Urothelium cell line (cell line): ENCODE measurements around the gene WDR37.
"Not testable (repeated sequence)": the region's sequence is repeated elsewhere in the genome, so short reads cannot be mapped to it uniquely, and the experiment has no call there.

Source experiments
- DNase-seq: peaks from one replicate; pipeline ENCODE4 v3.0.0; 2011; ENCODE audit warnings: low spot score, mixed read lengths
- FAIRE-seq: peaks from 2 replicates; lab custom pipeline; 2011; peaks lifted over from hg19 to GRCh38; lab: Jason Lieb, UNC

Gene WDR37

DNA sequence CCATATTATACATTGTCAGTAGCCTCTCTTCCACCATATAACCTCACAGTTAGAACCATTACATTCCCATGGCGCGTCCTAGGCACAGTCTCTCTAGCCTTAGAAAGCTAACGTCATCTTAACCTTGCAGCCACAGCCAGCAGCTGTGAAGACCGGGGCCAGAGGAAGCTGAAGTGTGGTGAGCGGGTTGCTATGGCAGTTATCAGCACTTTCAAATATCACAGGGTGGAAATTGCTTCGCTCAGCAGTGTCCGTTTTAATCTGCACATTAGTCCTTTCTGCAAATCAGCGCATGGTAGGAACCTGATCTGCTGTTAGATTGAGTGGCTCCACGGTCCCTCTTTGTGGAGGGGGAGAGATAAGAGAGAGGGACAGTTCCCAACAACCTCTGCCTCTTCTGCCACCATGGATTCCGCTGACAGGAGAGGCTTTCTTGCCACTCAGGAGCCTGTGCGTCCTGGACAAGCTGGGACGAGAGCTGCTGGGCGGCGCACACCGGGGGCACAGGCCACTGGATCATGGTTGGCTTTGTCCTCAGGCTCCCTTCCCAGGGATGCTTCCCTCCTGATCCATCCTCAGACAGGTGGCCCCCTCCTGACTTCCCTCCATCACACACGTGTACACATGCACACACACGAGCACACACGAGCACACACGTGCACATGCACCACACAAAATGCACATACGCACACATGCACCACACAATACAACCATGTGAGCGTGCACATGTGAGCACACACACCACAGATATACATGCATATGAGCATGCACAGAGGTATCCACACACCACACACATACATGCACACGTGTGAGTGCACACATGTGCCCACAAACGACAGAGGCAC lies 93.8 kb downstream of the WDR37 start:
- no peak for FAIRE-seq

DNA sequence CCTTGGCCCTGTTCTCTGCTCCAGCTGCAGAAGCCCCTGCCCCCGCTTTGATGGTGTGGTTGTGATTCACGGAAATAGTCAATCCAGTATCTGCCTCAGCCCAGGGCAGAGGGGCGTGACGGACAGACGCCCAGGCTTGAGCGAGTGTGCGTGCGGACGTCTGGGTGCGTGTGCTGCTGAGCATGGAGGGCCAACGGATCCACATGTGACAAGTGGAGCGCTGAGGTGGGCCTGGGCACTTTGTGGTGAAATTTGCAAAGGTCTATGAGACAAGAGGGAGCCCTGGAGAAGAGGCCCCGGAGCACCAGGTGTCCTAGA lies 94.4 kb downstream of the WDR37 start:
- FAIRE-seq = no peak

More for the DNA sequence above, 93.8 kb downstream of the WDR37 start:
- DNase-seq = no peak

DNA sequence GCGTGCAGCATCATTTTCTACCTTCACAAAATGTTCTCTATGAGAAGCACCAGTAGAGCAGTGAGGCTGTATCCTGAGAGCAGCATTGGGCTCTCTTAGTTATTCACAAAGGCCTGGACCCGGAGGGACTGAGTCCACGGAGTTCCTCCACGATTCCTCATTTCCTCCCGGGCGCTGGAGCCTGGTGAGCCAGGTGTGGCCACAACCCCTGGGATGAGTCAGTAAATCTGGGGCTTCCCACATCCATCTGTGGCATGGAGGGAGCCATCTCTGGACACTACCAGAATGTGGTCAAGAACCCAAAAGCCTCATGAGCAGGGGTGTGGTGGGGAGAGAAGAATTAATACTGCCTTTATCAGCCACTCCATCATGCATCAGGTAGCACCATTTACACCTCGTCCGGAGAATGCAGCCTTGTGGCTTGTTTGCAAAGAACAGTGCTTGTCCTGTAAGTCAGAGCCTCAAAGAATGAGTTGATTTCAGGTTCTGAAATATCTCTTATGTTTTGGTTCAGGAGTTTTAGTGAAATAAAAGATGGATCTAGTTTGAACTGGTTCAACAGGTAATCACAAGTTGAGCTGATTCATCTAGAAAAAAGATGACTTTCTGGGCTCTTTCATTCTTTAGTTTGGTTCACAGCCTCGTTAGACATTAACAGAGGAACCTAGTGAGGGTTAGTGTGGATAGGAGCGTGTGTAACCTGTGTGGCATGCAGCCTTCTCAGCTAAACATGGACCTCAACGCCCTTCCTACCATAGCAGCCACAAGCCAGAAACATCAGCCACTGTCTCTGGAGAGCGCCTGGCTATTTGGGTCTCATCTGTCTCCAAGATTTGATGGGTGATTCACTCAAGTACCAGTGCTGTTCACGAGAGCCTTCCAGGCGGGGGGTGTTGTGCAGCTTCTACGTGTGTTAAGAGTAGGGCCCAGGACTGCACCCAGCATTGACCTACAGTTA lies 95.2 kb downstream of the WDR37 start:
- no peak for DNase-seq
- FAIRE-seq = no peak

More for the DNA sequence above, 94.4 kb downstream of the WDR37 start:
- DNase-seq = no peak

DNA sequence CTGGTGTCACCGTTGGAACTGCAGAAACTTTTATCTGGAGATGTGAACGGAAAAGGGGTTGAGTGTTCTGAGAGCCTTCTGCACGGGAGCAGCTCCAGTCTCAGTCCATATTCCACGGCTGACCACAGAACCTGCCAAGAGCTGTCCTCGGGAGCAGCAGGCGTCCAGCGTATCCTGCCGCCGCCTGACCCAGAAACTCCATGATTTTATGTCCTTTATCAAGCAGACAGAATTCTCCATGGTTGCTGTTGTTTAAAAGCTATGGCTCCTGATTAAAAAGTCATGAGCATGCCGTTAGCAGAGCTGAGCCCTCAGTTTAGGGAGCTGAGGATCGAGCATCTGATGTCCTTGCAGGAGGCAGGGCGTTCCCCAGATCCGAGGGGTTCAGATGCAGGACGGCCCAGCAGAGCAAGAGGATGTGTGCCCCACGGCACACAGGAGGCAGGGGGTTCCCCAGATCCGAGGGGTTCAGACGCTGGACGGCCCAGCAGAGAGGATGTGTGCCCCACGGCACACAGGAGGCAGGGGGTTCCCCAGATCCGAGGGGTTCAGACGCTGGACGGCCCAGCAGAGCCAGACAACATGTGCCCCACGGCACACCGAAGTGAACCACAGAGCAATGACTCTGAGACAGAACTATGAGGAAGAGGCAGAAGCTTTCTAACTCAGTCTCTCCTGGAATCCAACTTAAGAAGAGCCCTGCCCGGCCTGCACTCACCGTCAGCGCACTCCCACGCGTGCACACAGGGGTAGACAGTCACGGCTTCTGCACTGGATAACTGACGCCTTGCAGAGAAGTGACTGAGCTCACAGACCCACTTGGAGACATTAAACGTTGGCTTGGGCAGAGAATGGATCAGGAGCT lies 96.4 kb downstream of the WDR37 start:
- FAIRE-seq = no peak
- no peak for DNase-seq

DNA sequence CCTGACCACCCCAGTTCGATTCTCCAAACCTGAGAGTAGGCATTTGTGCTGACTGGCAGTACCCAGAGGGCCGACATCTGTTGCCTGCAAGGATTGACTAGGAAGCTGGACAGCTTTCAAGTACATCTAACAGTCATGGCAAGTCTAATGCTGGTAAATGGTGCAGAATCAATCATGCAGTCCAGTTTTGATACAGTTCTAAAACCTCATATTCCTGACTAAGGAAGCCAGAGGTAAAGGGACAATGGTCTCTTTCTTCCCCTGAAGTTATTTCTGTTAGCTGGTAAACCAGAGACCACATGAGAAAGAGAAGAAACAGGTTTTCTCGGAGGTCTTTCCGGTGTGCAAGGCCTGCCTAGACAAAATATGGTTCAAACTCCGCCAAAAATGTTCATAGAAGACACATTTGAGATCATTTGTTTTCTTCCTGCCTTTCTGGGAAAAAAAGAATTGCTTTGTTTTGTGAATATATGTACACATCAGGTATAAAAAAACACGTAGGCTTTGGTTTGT lies 97.1 kb downstream of the WDR37 start:
- no peak for DNase-seq
- FAIRE-seq = no peak

DNA sequence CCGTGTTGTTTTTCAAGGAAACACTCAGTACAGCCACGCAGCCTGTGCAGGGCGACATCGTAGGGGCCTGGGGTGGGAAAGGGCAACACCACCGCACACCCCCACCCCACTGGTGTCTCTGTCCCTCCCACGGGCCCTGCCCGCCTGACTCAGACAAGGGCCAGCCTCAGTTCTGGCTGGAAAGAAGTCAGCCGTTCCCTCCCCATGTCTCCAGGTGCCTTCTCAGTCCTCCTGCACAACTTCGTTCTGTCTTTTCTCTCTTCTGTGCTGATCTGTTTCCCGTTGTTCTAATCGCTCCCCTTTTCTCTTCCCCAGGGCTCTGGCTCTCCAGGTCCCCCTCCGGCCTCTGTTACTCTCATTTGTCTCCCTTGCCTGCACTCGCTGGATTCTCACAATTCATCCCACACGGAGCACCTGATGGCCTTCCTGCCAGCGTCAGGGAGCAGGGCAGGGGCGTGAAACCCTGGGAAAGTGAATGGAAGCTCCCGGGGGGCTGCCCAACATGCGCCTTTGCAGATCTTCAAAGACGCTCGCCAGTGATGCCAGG lies 97.7 kb downstream of the WDR37 start:
- no peak for DNase-seq
- no peak for FAIRE-seq

DNA sequence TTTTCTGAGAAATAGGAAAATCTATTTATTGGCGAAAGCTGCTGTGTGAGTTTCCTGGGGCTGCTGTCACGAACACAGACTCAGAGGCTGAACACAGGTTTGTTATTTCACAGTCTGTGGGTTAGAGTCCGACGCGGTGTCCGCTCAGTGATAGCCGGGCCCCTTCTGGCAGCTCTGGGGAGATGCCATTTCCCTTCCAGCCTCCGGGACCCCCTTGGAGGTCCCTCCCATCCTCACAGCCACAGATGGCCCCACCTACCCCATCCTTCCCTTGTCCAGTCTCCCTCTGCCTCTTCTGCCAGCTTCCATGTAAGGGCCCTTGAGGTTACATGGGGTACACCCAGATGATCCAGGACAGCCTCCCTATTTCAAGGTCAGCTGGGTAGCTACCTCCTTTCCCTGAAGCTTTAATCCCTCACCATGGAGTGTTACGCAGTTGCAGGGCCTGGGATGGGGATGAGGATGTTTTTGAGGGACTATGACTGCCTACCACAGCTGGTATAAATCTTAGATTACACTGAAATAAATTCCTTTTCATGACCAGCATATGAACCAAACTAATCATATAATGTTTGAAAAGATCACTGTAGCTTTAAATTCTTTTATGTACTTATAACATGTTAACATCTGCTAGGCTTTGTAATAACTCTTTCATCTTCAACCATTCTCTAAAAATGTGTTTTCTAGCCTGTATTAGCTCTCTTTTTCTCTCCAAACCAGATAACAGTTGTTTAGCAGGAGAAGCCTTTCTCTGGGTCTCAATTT lies 98.5 kb downstream of the WDR37 start:
- FAIRE-seq = no peak
- no peak for DNase-seq

DNA sequence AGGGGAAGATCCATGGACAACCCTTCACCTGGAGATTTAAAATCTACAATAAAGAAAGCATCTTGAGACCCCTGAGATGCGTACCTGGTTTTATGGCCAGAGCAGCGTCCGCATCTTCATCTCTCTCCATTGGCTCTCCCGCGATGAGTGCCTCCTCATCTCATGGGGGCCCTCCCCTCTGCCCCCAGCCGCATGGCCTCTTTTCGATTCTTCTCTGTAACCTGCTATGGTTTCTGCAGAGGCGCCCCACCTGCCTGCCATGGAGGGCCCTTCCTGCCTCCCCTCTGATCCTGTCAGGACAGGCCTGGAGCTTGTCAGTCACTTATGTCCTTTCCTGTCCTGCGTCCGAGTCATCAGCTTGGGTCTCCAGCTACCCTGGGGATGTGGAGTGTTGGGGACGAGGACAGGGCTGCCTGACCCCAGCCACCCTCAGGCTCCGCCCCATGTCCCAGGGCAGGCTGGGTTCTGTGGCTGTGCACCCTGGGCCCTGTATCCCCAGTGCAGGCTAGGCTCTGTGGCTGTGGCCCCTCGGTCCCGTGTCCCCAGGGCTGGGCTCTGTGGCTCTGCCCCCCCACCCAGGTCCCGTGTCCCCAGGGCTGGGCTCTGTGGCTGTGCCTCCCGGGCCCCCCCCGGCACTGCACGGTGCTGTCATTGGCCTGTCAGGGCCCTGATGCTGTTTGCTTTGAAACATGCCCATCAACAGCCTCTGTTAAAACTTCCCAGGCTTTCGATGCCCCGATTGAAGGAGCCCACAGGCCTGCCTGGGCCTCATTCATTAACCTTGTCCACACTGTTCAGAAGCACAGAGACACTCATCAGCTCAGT lies 99.8 kb downstream of the WDR37 start:
- DNase-seq (no peak), FAIRE-seq (no peak)

DNA sequence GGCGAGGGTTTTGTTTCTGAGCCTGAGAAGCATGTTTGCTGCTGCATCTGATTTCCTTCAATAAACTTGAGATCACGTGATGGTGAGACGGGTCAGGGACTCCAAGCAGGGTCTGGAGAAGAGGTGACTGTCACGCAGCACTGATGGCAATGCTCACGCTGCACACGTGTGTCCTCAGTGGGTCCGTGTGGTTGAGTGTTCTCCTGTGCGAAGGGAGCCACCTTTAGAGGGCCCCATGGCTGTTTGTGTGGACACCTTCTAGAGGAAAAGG lies 100.4 kb downstream of the WDR37 start:
- FAIRE-seq = no peak

DNA sequence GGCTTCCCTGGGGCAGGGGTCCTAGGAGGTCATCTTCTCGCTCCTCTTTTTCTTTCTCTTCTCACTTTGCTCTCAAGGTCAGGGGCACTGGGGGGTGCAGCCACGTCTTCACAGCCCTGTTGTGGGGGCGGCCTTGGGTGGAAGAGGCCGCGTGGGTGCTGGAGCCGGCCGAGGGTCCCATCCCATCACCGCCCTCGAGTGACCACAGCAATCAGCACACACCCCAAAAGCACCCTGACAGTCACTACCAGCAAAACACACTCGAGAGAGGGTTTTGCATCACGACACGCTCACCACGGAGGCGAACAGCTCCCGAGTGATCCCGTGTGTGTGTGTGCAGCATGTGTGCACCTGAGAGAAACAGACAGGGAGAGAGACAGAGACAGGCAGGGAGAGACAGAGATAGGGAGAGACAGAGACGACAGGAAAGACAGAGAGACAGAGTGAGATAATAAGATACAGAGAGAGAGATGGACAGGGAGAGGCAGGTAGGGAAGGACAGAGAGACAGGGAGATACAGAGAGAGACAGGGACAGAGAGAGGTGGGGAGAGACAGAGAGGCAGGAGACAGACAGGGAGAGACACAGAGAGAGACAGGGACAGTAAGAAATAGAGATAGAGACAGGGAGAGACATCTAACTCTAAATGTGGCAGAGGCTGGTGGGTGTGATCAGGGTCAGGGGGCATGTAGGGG lies 100.9 kb downstream of the WDR37 start:
- DNase-seq = no peak
- no peak for FAIRE-seq

More for the DNA sequence above, 100.4 kb downstream of the WDR37 start:
- no peak for DNase-seq

DNA sequence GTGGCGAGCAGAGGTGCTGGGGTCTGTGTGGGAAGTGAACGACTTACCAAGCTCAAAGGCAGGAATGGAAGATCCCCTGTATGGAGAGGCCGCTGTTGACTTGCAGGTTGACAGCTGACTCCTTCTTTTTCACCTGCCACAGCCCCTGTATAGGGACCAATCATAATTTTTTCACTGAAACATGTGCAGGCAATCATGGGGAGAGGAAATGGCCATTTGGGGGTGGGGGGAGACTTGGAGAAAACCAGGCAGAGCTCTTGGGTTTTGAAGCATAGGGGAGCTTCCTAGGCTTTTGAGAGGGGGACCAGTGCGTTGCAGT lies 101.4 kb downstream of the WDR37 start:
- DNase-seq (no peak), FAIRE-seq (no peak)

DNA sequence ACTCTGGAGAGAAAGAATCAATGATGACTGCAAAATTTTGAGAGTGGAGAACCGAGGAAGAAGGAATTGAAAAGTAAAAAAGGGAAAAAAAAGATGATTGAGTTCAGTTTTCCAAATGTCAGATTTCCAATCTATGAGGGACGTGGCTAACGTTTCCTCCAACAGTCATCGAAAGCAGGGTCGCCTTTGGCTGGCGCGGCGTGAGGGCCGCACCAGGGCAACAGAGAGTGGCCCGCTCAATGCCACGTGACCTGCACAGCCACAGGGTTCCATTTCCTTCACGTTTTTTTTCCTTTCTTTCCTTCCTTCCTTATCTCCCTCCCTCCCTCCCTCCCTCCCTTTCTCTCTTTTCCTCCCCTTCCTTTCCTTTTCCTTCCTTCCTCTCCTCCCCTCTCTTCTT lies 101.9 kb downstream of the WDR37 start:
- FAIRE-seq (no peak), DNase-seq (no peak)

DNA sequence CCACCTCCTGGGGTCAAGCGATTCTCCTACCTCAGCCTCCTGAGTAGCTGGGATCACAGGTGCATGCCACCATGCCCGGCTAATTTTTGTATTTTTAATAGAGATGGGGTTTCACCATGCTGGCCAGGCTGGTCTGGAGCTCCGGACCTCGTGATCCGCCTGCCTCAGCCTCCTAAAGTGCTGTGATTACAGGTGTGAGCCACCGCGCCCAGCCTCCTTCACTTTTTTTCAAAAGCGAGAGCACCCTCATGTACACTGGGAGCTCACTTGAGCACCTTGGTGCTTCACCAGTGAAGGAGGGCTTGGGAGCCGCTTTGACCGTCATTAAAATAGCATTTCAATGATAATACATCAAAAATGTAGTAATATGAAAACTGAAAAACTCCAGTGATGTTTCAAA lies 102.4 kb downstream of the WDR37 start:
- not testable (repeated sequence) for DNase-seq, FAIRE-seq

DNA sequence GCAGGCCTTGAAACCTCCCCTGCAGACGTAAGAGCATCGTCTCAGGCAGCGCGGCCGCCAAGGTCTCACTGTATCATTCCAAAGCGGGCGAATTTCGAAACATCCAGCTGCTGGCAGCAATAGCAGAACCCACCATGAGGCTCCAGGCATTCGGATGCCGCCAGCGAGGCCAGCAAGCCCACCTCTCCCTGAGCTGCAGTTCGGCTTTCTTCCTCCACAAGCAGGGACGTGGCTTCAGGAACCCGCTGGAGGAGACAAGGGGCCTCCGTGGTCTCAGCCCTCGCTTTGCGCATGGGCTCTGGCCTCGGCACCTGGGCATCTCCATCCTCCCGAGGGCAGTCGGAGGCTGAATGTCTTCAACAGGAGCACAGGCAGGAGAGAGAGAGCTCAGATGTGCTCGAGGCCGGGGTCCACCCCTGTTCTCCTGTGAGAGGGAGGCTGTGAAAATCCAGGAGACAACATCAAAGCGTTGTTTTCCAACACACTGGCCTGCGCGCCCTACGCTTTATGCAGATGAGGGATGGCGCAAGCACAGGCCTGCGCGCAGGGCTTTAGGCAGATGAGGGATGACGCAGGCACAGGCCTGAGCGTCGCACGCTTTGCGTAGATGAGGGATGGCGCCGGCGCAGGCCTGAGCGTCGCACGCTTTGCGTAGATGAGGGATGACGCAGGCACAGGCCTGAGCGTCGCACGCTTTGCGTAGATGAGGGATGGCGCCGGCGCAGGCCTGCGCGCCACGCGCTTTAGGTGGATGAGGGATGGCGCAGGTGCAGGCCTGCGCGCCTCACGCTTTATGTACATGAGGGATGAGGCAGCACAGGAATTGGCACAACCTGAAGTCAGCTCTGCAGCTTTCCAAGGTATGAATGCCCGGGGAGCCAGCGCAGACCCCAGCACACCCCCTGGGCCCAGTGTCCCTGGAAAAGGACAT lies 103.2 kb downstream of the WDR37 start:
- FAIRE-seq (no peak), DNase-seq (no peak)

DNA sequence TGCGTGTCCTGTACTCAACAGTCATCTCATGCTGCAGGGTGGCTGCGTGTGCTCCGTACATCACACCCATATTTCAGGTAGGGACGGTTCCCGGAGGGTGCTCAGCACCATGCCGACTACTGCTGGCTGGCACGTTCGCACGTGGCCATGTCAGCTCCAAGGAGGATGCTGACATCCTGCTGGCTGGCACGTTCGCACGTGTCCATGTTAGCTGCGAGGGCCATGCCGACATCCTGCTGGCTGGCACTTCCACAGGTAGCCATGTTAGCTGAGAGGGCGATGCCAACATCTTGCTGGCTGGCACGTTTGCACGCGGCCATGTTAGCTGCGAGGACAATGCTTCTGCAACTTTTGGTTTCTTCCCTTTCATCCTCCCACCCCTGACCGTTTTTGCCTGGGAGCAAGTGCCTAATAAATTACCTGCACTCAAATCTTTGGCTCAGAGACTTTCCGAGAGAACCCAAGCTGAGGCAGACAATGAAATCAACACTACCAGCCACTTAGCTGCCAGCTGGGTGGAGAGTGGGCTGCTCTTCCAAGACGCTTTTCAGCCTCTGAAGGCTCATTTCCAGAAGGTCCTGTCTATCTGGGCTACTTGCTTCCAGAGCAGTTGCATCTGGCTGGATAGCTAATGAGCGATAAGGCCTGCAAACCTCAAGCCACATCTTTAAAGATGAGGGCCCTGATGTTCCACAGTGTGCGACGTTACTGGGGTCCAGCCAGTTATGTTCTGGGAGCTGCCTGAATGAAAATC lies 104.6 kb downstream of the WDR37 start:
- FAIRE-seq (no peak), DNase-seq (no peak)

DNA sequence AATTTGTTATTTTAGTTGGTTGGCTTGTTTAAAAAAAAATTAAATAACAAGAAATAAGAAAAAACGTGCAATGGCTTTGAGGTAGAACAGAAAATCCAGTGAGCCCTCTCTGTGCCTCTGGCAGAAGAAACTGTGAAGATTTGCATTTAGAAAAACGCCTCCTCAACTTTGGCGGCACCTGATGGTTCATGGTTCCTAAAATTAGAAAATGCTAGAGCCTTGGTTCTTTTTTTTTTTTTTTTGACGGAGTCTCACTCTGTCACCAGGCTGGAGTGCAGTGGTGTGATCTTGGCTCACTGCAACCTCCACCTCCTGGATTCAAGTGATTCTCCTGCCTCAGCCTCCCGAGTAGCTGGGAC lies 105.1 kb downstream of the WDR37 start:
- not testable (repeated sequence) for DNase-seq, FAIRE-seq
